NCI-H2227 (cell line): ENCODE data around the gene MYRF.

Experiments
- DNase-seq: peaks from one replicate; lab custom pipeline; 2025; ENCODE audit not compliant: unreplicated experiment; lab: John Stamatoyannopoulos, UW

Gene MYRF

DNA sequence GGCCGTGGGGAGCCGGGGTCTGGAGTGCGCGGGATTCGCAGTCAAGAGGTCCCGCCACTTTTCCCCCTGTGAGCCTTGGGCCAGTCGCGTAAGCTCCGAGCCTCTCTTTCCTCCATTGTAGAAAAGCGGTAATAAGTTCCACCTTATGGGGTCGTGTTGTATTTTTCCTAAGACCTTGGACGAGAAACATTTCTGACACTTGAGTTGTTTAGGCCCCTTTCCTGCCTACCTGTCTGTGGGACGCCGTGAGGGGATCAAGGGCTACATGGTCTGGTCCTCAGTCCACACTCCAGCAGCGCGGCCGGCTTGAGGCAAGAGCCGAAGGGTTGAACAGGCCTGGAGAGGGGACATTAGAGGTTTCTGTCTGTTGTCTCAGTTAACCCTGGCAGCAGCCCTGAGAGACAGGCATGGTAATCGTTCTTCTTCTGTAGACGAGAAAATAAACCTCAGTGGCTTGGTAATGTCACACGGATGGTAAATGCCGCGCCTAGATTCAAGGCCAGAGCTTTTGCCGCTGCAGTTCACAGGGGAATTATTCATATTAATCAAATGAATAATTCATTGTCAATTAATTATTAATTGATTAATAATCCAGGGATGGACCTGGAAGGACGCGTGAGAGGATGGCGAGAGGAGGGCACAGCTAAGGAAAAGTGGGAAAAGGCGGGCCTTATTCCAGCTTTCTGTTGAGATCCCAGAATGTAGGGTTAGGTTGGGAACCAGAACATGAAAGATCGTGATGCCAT lies 40.8 kb downstream of the MYRF start:
- peak; percentile 59 for DNase-seq

DNA sequence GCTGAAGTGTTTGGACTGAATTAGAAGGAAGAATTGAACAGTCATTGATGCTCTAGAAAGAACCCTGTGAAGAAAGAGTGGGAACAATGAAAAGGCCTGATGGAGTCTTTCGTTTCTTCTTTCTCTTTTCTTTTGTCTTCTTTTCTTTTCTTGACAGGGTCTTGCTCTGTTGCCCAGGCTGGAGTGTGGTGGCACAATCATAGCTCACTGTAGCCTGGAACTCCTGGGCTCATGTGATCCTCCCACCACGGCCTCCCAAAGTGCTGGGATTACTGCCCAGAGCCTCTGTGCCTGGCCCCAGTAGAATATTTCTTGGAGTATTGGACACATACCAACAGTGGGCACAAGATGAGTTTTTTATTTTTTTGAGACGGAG lies 41.4 kb downstream of the MYRF start:
- no peak for DNase-seq

DNA sequence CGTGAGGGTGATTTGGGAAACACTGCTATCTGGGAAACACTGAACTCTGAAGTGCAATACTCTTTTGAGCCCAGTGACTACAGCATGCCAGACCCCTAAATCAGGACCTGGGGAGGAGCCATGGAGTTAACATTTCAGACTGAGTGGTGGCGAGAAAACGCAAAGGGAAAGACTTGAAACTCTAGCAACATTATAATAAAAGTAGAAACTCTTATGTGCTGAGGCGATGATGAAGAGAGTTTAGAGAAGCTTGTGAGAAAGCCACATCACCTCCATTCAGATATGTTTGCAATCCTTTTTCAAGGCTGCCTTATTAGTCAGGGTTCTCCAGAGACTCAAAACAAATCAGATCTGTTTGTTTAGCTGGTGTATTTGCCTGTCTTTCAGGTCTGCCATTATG lies 42.1 kb downstream of the MYRF start:
- DNase-seq, result no peak

DNA sequence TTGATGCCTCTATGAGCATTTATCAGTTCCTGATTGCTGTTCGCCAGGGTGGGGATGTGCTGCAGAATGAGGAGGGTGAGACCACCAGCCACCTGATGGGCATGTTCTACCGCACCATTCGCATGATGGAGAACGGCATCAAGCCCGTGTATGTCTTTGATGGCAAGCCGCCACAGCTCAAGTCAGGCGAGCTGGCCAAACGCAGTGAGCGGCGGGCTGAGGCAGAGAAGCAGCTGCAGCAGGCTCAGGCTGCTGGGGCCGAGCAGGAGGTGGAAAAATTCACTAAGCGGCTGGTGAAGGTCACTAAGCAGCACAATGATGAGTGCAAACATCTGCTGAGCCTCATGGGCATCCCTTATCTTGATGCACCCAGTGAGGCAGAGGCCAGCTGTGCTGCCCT lies 43.0 kb downstream of the MYRF start:
- DNase-seq, result no peak

DNA sequence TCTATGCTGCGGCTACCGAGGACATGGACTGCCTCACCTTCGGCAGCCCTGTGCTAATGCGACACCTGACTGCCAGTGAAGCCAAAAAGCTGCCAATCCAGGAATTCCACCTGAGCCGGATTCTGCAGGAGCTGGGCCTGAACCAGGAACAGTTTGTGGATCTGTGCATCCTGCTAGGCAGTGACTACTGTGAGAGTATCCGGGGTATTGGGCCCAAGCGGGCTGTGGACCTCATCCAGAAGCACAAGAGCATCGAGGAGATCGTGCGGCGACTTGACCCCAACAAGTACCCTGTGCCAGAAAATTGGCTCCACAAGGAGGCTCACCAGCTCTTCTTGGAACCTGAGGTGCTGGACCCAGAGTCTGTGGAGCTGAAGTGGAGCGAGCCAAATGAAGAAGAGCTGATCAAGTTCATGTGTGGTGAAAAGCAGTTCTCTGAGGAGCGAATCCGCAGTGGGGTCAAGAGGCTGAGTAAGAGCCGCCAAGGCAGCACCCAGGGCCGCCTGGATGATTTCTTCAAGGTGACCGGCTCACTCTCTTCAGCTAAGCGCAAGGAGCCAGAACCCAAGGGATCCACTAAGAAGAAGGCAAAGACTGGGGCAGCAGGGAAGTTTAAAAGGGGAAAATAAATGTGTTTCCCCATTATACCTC lies 43.6 kb downstream of the MYRF start:
- no peak for DNase-seq

DNA sequence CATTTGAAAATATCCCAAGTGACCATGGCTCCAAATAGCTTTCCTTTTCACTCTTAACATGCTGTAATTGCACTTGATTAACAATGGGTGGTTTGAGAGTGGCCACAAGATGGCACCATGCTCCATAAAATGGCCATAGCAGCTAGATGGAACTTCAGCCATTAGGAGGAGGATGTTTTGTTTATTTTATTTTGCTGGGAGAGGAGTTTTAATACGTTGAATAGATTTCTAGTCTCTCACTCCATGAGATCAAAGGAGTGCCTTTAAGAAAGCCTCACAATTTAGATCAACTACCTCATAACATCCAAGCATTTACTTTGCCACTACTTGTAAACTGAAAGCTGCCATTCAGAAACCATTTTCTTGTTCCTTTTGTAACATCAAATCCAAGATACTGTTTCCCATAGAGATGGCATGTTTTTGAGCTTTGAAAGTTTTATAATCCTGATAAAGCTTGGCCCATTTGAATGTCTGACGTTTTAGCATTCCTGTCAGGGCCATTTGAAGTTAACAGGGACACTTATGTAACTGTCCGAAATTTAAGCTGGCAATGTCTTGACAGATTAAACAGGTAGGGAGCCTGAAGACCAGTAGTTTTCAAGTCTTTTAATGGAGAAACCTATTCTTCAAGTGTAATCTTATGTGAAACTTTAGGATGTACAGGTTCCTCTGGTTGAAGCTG lies 45.0 kb downstream of the MYRF start:
- peak; percentile 79 for DNase-seq

DNA sequence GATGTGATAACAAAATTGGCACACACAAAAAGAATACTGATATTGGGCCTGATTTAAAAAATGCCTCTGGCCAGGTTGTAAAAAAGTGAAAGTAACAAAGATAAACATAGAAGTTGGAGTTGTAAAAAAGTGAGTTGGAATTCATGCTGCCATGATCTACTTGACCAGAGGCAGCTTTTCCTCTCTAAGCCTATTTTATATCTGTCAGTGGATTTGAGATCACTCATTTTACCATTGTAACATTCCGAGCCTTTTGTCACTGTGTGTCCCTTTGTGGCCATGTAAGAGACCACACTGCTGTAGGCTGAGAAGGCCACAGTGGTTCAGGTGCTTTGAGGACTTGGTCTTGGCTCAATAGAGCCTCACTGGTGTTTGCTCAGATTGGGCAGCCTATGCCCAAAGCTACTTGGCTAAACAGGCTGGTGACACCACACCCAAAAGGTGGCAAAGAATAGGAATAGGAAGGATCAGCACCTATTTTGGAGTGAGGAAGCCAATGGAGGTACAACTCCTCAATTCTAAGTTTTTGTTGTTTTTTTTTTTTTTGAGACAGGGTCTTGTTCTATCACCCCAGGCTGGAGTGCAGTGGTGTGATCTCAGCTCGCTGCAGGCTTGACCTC lies 47.3 kb downstream of the MYRF start:
- no peak for DNase-seq

DNA sequence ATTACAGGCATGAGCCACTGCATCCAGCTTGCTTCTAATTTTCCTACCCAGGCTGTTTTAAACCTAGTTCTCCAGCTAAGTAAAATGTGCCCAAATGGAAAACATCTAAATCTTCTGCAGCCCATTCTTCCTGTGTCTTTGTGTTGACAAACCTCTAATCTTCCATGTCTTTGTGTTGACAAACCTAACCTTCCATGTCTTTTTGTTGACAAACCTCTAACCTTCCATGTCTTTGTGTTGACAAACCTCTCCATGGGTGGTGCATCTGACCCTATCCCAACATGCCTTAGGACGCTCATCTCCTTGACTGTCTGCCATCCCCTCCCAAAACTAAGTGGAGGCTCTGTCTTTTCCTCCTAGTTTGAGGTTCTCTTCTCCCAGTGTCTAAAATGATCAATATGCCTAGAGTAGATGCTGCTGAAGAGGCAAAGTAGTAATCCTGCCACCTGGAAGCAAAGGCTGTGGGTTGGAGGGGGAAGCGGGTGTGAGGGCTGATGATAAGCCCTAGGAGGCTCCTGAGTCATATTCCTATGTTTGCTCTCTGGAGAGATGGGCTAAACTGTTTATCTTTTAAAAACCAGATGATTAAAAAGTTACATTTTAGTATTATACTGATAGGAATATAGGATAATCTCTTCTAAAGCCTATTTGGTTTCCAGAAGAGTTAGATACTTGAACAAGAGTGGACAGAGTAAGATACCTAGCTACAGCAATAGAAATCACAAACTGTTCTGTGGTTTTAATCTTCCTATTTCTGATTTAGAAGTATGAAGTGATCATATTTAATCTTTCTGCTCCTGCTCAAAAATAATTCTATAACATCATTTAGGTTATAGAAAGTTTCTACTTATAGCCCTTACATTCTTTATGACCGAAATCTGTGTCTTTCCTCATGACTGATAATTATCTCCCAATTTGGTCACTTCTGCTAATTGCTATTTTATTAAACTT lies 48.2 kb downstream of the MYRF start:
- no peak for DNase-seq

DNA sequence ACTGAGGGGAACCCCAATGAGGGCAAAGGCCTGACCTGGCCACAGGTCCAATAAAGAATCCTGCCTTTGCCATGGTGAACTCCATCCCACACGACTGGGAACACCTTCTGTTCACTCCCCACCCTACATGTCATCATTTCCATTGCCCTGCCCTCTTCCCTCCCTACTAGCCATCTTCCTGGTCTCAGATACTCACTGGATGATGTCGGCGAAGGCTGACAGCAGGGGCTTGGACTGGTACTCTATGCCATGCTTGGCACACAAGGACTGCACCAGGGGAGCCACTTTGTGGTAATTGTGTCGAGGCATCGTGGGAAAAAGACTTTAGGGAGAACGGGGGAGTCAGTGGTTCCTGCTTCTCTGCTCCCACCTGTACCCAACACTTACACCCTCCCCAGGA lies 50.2 kb downstream of the MYRF start:
- no peak for DNase-seq

DNA sequence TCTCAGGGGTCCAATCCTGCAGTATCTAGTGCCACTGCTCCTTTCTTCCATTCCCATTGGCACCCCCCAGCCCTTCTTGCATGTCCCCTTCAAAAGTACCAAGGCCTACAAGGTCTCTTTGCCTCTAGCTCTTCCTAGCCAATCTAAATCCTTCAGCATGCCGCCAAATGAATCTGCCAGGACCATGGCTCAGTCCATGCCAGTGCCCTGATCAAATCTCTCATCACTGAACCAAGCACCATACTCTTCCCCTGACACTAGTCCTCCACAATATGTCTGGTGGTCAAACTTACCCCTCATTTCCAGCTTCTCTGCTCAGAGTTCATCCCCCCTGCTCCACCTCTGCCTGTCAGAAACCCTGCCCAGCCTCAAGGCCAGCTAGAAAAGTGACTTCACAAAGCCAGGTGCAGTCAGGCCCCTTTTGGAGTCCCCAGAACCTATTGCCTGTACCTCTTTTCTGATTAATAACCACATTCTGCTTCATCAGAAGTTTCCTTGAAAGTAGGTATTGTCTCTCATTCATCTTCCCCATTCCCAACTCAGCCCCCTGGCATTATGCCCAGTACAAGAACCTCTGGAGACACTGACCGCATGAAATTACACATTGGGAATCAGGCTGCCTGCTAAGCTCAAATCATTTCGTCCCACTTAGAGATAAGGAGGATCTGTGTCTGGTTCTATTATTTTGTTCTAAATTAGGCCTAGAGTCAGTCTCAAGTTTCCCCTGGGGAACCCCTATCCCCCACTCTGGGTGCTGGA lies 51.6 kb downstream of the MYRF start:
- peak; percentile 40 for DNase-seq

DNA sequence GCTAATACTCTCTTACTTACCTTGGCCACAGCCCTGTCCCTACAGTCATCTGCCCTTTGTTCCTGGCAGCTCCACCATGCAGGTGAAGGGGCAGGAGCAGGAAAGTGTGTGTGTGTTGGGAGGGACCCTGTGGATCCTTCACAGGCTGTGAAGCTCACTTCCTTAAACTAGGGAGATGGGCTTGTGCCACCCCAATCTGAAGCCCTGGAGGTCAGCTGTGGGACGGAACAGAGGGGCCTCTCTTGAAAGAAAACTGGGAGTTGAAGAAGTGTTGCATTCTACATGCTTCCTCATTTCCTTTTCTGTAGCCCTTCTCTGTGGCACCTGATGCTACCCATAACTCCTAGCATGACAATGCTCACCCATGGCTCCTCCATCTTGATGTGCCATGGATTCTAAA lies 52.7 kb downstream of the MYRF start:
- no peak for DNase-seq

DNA sequence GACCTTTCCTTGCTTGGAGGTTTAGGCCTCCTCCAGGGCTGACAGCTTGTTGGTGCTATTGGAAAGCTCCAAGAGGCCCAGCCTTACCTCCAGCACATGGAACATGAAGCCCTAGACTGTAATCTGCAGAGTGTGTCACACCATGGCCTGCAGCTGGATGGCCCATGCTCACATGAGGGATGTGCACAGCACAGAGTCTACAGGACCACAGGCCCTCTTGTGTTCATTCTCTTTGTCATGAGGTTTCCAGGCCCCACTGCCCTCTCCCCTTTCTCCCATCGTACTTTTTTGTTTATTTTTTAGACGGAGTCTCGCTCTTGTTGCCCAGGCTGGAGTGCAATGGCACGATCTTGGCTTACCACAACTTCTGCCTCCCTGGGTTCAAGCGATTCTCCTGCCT lies 54.3 kb downstream of the MYRF start:
- DNase-seq, result no peak

DNA sequence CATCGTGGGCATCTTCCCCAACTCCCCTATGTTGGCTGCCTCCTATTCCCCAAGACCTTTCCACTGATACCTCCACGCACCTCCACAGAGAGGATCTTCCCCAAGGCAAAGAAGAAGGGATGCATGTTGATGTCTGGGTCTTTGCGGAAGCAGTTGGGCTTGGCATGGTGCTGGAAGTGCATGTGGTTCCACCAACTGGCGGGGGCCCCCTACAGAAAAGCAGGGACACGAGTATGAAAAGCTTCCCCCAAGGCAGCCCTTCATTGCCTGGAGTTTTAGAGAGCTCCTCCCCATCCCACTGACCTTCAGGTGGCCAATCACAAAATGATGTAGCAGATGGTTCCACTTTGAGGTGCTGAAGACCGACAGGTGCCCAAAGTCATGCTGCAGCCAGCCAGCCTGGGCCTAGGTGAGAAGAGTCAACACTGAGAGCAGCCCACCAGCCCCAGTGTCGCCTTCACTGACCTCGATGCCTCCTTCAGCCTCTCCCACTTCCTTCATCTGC lies 58.3 kb downstream of the MYRF start:
- no peak for DNase-seq

DNA sequence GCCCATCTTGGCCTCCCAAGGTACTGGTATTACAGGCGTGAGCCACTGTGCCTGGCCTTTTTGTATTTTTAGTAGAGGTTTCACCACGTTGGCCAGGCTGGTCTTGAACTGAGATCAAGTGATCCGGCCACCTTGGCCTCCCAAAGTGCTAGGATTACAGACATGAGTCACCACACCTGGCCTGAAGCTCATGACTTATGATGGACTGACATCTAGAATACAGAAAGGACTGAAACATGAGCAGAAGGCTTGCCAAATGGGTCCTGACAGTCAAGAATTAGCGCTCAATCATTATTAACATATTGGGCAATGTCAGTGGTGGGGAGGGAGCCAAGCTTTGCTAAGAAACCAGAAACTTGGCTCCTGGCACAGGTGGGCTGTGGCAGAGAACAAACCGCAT lies 59.4 kb downstream of the MYRF start:
- DNase-seq, result no peak

DNA sequence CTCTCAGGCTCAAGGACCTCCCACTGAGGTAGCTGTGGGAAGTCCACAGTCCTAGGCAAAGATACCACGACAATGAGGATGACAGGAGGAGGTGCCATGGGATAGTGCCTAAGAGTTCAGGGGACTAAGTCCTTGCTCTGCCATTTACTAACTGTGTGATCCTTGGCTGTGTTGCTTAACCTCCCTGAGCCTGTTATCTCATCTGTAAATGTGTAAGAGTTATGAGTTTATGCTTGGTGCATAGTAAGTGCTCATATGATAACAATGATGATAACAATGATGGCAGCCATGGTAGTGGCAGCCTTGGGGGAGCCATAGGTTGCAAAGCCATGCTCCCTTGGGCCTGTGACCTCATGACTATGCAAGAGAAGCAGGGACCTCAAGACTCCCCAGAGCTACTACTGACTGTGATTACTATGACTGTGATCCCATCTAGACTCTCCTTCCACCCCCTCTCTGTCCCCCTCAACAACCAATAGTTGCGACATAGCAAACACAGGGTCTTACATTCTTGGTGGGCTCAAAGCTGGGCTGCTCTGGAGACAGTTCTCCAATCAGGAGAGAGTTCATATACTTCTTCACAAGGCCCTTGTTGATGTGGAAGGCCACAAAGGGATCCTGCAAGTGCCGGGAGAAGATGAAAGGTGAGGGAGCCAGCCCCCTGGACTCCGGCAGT lies 60.4 kb downstream of the MYRF start:
- DNase-seq, result no peak

DNA sequence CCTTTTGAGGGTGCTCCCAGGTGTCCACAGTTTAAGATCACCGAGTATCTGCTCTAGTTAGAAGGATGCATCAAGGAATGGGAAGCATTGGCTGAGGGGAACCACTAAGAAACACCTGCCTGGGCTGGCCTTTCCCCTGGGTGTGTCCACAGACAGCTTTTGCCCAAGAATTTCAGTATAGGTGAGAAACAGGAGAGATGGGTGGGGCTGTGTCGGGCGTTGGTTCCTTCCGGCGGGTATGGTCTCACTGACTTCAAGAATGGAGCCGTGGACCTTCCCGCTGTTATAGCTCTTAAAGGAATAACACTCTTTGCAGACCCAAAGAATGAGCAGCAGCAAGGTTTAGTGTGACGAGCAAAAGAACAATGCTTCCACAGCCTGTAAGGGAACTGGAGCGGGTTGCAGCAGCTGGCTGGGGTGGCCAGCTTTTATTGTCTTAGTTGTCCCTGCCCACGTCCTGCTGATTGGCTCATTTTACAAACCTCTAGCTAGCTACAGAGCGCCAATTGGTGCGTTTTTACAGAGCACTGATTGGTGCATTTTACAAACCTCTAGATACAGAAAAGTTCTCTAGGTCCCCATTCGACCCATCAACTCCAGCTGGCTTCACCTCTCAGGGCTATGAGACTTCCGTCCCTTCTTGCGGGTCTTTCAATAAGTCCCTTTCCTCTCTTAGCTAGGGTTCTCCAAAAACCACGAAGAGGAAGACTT lies 62.0 kb downstream of the MYRF start:
- peak; percentile 63 for DNase-seq

DNA sequence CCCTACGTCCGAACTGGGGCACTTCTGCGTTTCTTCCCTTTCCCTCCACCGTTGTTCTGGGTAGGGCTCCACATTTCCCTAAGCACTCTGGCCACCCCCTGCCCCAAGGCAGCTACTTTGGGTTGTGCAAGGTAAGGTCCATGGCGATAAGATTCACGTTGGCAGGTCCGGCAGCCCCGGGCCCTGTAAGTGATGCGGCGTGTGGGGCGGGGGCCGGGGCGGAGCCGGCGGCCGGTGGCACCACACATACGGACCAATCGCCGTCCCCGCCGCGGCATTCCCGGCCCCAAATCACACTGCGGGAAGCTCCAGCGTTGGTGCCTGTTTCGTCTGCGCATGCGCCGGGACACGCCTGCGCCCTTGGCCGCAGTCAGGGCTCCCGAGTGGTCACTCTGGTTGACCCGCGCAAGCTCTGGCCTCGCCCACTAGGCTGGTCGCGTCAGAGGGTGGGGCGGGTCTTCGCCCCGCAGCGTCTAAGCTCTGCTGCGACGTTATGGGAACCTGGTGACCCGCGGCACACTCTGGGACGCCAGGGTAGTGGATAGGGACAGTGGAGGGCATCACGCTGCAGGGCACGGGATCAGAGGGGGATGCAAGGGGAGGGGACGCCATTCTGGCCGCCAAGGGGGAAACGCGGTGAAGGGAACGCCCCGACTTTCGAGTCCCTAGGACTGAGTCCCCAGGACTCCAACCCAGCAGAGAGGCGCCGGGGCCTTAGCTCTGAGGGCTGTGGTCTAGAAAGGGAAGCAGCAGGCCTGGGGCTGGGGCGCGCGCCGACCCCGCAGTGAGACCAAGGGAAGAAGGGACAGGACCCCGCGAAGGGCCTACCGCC lies 62.7 kb downstream of the MYRF start:
- peak; percentile 96 for DNase-seq
